MCF 10A (cell line): ENCODE data around the gene TMEM171. TPM values are rescaled to one million over a fixed set of nuclear protein-coding genes. Genes with fewer than 3 reads are reported as not detected.

Experiments used
- BruUV-seq: library from RNA; stranded (reverse); fragments of 400-500 nt; replicated peaks from 2 replicates; lab custom pipeline; 2021; lab: Mats Ljungman, UMichigan
- CTCF ChIA-PET: fragments of 300-600 bp; sonication (Branson Sonifier 250); formaldehyde crosslinking; extraction: SDS; loops from one replicate; lab custom pipeline; 2021; ENCODE audit warnings: antibody characterized with exemption, inconsistent platforms; lab: Yijun Ruan, JAX
- POLR2A ChIA-PET: fragments of 300-600, 350-650 bp; sonication (Branson Sonifier 250); formaldehyde crosslinking; extraction: SDS; loops from one replicate; lab custom pipeline; 2020; ENCODE audit warnings: antibody characterized with exemption, inconsistent platforms; lab: Yijun Ruan, JAX
- DNase-seq: peaks from one replicate; pipeline ENCODE4 v3.0.0-alpha.2; 2018; ENCODE audit not compliant: unreplicated experiment
- H3K27ac Mint-ChIP-seq: one replicate; pipeline ENCODE4 v1.8.0; 2022; ENCODE audit warnings: mild to moderate bottlenecking, low read depth, mixed read lengths; ENCODE audit not compliant: unreplicated experiment
- H3K27me3 Mint-ChIP-seq: one replicate; pipeline ENCODE4 v1.8.0; 2022; ENCODE audit warnings: mixed read lengths; ENCODE audit not compliant: insufficient read depth, unreplicated experiment
- H3K36me3 Mint-ChIP-seq: one replicate; pipeline ENCODE4 v1.8.0; 2022; ENCODE audit warnings: mild to moderate bottlenecking, moderate library complexity, mixed read lengths; ENCODE audit not compliant: insufficient read depth, unreplicated experiment
- H3K4me1 Mint-ChIP-seq: one replicate; pipeline ENCODE4 v1.8.0; 2022; ENCODE audit warnings: mixed read lengths; ENCODE audit not compliant: insufficient read depth, unreplicated experiment
- H3K4me3 Mint-ChIP-seq: one replicate; pipeline ENCODE4 v1.8.0; 2022; ENCODE audit warnings: mild to moderate bottlenecking, moderate library complexity, mixed read lengths; ENCODE audit not compliant: unreplicated experiment
- H3K9me3 Mint-ChIP-seq: one replicate; pipeline ENCODE4 v1.8.0; 2022; ENCODE audit warnings: mixed read lengths; ENCODE audit not compliant: unreplicated experiment
- intact Hi-C: fragments of 100-400 bp; cut with micrococcal nuclease; formaldehyde crosslinking; loops from 2 replicates; pipeline ENCODE4 v1.14.1; 2022
- total RNA-seq: library from RNA; stranded (reverse); gene quantifications from 2 replicates; pipeline ENCODE4 v1.2.3, GENCODE V29; 2022
- TF ChIP-seq, protein P1 (sequence below): fragments of 200-600 bp; IDR thresholded peaks from one replicate; pipeline ENCODE4 v1.8.0; 2022; ENCODE audit warnings: antibody characterized with exemption, mild to moderate bottlenecking; ENCODE audit not compliant: unreplicated experiment

TMEM171 gene
- total RNA-seq, 1 experiment from 2014 or later = 0.75 TPM

DNA sequence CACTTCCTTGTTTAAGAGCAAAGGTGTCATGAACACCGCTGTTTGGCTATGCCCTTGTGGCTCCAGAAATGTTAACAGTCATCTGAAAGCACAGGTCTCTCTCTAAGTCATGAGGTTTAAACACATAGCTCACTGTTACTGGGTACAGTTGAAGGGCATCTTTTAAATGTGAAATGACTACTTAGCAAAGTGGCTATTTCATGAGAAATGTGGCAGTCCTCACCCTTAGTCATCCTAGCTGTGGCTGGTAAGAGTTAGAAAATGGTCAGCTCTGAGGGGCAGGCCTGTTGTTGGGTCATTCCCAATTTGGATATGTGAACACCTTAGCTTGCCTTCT lies 24.2 kb upstream of the TMEM171 start:
- Mint-ChIP-seq H3K4me1 (peaks cover 8% of the 10 kb centered on the region), H3K4me3 (no peak overlapping the region), H3K27me3 (no peaks in the 10 kb centered on the region), H3K36me3 (peaks cover 10% of the 10 kb centered on the region), H3K27ac (no peak overlapping the region), H3K9me3 (no peaks in the 10 kb centered on the region)
- no TSS peak for BruUV-seq
- DNase-seq = no peak
- ChIA-PET CTCF (interaction anchor here (0.9 to 1.1 kb wide), 2 partner anchors 106 to 119 kb away, joined by 3 to 4 read pairs; no protein-coding TSS in a partner anchor), POLR2A (interaction anchor here (2.3 kb wide), 1 partner anchor 19 kb away, joined by 6 read pairs; no protein-coding TSS in a partner anchor)
- intact Hi-C loops = no loop called here
- TF ChIP-seq, protein P1, sequence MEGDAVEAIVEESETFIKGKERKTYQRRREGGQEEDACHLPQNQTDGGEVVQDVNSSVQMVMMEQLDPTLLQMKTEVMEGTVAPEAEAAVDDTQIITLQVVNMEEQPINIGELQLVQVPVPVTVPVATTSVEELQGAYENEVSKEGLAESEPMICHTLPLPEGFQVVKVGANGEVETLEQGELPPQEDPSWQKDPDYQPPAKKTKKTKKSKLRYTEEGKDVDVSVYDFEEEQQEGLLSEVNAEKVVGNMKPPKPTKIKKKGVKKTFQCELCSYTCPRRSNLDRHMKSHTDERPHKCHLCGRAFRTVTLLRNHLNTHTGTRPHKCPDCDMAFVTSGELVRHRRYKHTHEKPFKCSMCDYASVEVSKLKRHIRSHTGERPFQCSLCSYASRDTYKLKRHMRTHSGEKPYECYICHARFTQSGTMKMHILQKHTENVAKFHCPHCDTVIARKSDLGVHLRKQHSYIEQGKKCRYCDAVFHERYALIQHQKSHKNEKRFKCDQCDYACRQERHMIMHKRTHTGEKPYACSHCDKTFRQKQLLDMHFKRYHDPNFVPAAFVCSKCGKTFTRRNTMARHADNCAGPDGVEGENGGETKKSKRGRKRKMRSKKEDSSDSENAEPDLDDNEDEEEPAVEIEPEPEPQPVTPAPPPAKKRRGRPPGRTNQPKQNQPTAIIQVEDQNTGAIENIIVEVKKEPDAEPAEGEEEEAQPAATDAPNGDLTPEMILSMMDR = no peak

DNA sequence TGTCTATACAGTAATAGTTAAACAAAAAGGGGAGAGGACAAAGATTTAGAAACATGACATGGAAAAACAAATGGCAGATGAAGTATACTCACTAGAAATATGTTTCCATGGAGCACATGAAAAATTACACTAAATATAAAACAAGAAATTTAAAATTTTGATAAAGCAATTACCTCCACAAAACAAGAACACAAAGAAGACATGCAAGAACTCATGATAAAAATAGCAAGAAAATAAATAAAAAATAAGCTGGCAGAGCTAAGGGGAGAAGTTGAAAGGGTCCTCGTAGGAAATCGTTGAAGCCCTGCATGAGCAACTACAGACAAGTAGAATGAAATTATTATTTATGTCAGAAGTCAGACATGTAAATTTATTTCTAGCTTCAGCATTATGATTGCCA lies 22.6 kb upstream of the TMEM171 start:
- no peak for DNase-seq
- no peaks in the 10 kb centered on the region for H3K27me3 Mint-ChIP-seq
- H3K36me3 Mint-ChIP-seq = peaks cover 6% of the 10 kb centered on the region
- no peak overlapping the region for H3K4me3 Mint-ChIP-seq
- H3K9me3 Mint-ChIP-seq = no peaks in the 10 kb centered on the region
- no TSS peak for BruUV-seq
- ChIA-PET CTCF (interaction anchor here (0.8 to 2.0 kb wide), 3 partner anchors 15 to 353 kb away, joined by 4 to 8 read pairs (median 5); no protein-coding TSS in a partner anchor), POLR2A (interaction anchor here (2.3 kb wide), 1 partner anchor 18 kb away, joined by 6 read pairs; no protein-coding TSS in a partner anchor)
- intact Hi-C loops = no loop called here
- TF ChIP-seq, protein P1 = no peak
- no peak overlapping the region for H3K27ac Mint-ChIP-seq
- peaks cover 8% of the 10 kb centered on the region for H3K4me1 Mint-ChIP-seq

DNA sequence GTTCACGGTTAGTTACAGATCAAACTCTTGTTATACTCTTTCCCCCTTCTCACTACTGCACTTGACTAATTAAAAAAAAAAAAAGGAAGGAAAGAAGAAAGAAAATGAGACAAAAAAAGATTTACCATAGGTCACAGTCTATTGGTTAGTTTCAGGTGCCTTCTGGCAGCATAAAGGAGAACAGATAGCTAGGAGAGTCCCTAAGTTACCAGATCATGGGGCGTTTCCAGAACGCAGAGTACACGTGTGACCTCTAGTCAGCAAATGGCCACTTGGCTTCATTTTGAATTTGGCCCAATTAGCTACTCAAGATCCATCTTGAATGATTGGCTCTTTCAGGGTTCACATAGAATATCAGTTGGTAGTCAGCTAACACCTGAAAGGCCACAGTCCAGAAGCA lies 20.3 kb upstream of the TMEM171 start:
- intact Hi-C loops = no loop called here
- no TSS peak for BruUV-seq
- Mint-ChIP-seq H3K27ac (no peak overlapping the region), H3K27me3 (no peaks in the 10 kb centered on the region), H3K36me3 (no peaks in the 10 kb centered on the region), H3K4me3 (no peak overlapping the region), H3K9me3 (no peaks in the 10 kb centered on the region), H3K4me1 (no peaks in the 10 kb centered on the region)
- CTCF ChIA-PET = interaction anchor here (0.6 to 1.2 kb wide), 2 partner anchors 15 to 76 kb away, joined by 4 to 5 read pairs; no protein-coding TSS in a partner anchor
- TF ChIP-seq, protein P1 = no peak
- POLR2A ChIA-PET = no interaction called here
- no peak for DNase-seq

DNA sequence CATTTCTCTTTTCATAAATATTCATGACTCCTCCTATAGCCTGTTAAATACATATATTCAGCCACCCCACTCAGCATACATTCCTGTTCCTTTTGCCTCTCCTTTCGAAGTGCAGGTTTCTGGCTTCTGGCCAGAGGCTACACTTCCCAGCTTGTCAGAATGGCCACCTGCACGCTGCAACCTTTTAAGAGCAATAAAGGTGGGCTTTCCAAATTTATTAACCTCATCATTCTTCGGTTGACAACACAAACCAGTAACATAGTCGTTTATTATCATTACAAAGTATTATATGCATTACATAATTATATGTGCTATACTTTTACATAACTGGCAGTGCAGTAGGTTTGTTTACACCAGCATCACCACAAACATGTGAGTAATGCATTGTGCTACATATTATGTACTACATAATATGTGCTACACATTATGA lies 16.5 kb upstream of the TMEM171 start:
- intact Hi-C loops = no loop called here
- H3K4me3 Mint-ChIP-seq = no peak overlapping the region
- ChIA-PET CTCF (interaction anchor here (0.6 kb wide), 2 partner anchors 82 to 171 kb away, joined by 3 read pairs; no protein-coding TSS in a partner anchor), POLR2A (interaction anchor here (2.0 kb wide), 1 partner anchor 10 kb away, joined by 13 read pairs; no protein-coding TSS in a partner anchor)
- DNase-seq = no peak
- no peak overlapping the region for H3K27ac Mint-ChIP-seq
- no TSS peak for BruUV-seq
- H3K36me3 Mint-ChIP-seq = no peaks in the 10 kb centered on the region
- TF ChIP-seq, protein P1 = no peak
- H3K9me3 Mint-ChIP-seq = peaks cover 6% of the 10 kb centered on the region
- no peaks in the 10 kb centered on the region for H3K27me3 Mint-ChIP-seq
- no peaks in the 10 kb centered on the region for H3K4me1 Mint-ChIP-seq
